PC-9 (cell line): Measurements from ENCODE around the gene HYCC2. TPM values are rescaled to one million over a fixed set of nuclear protein-coding genes. Genes with fewer than 3 reads are reported as not detected.

Source experiments
- BruUV-seq: library from RNA; stranded (reverse); fragments of 400-500 nt; replicated peaks from 2 replicates; lab custom pipeline; 2021; lab: Mats Ljungman, UMichigan
- CTCF ChIA-PET: fragments of 300-600 bp; sonication (Branson Sonifier 250); formaldehyde crosslinking; loops from one replicate; lab custom pipeline; 2022; ENCODE audit warnings: antibody characterized with exemption; lab: Charles Lee
- POLR2A ChIA-PET: fragments of 300-600 bp; sonication (Branson Sonifier 250); formaldehyde crosslinking; loops from one replicate; lab custom pipeline; 2022; ENCODE audit warnings: antibody characterized with exemption; ENCODE audit not compliant: unreplicated experiment; lab: Charles Lee
- DNase-seq, 2 experiments: peaks; one replicate each; pipeline versions ENCODE4 v3.0.0 to v3.0.0-alpha.2; 2015 to 2022; ENCODE audit warnings: mixed read lengths in 1 of 2
- H2AFZ ChIP-seq: fragments of 200-600 bp; sonication (generic); 2 replicates; pipeline ENCODE4 v1.8.1; 2017; ENCODE audit warnings: antibody characterized with exemption
- H3F3A ChIP-seq: fragments of 200-600 bp; sonication (generic); 2 replicates; pipeline ENCODE4 v1.8.1; 2017; ENCODE audit warnings: antibody characterized with exemption, mild to moderate bottlenecking, low read depth; ENCODE audit not compliant: insufficient read depth
- H3K27ac ChIP-seq: fragments of 200-600 bp; sonication (generic); 2 replicates; pipeline ENCODE4 v1.6.1; 2016; ENCODE audit warnings: mixed run types
- H3K27me3 ChIP-seq: fragments of 200-600 bp; sonication (generic); 2 replicates; pipeline ENCODE4 v1.6.1; 2016; ENCODE audit warnings: low read depth, mixed run types; ENCODE audit not compliant: insufficient read depth
- H3K36me3 ChIP-seq: fragments of 200-600 bp; sonication (generic); 2 replicates; pipeline ENCODE4 v1.6.1; 2016; ENCODE audit warnings: low read depth, mixed run types
- H3K4me1 ChIP-seq: fragments of 200-600 bp; sonication (generic); replicated peaks from 2 replicates; pipeline ENCODE4 v1.6.1; 2016; ENCODE audit warnings: mixed run types; ENCODE audit not compliant: insufficient read depth
- H3K4me2 ChIP-seq: fragments of 200-600 bp; sonication (generic); 2 replicates; pipeline ENCODE4 v1.6.1; 2017; ENCODE audit warnings: mixed run types
- H3K4me3 ChIP-seq: fragments of 200-600 bp; sonication (generic); 2 replicates; pipeline ENCODE4 v1.6.1; 2016; ENCODE audit warnings: mixed run types
- H3K79me2 ChIP-seq: fragments of 200-600 bp; sonication (generic); 2 replicates; pipeline ENCODE4 v1.6.1; 2017; ENCODE audit warnings: low read depth, mixed run types
- H3K9me2 ChIP-seq: fragments of 200-600 bp; sonication (generic); 2 replicates; pipeline ENCODE4 v1.8.1; 2017; ENCODE audit warnings: mild to moderate bottlenecking; ENCODE audit not compliant: insufficient read depth
- H3K9me3 ChIP-seq: fragments of 200-600 bp; sonication (generic); 2 replicates; pipeline ENCODE4 v1.8.1; 2016; ENCODE audit warnings: low read depth; ENCODE audit not compliant: insufficient read depth
- H4K20me1 ChIP-seq: fragments of 200-600 bp; sonication (generic); 2 replicates; pipeline ENCODE4 v1.8.1; 2017; ENCODE audit not compliant: insufficient read depth
- EZH2 ChIP-seq: fragments of 200-600 bp; sonication (generic); IDR thresholded peaks from 2 replicates; pipeline ENCODE4 v1.8.0; 2017; ENCODE audit warnings: antibody characterized with exemption, low read depth
- intact Hi-C: fragments of 100-400 bp; cut with micrococcal nuclease; formaldehyde crosslinking; loops from one replicate; pipeline ENCODE4 v1.10.0; 2022; ENCODE audit not compliant: unreplicated experiment
- total RNA-seq: library from RNA; stranded (reverse); gene quantifications from 2 replicates; pipeline ENCODE4 v1.2.3, GENCODE V29; 2021
- TF ChIP-seq, protein P1 (sequence below): fragments of 200-600 bp; sonication (generic); conservative IDR thresholded peaks from 2 replicates; pipeline ENCODE4 v1.6.1; 2017; ENCODE audit warnings: mixed run types, antibody characterized with exemption, mild to moderate bottlenecking, moderate library complexity

HYCC2 gene
- total RNA-seq, 1 experiment from 2014 or later, result 10.7 TPM

DNA sequence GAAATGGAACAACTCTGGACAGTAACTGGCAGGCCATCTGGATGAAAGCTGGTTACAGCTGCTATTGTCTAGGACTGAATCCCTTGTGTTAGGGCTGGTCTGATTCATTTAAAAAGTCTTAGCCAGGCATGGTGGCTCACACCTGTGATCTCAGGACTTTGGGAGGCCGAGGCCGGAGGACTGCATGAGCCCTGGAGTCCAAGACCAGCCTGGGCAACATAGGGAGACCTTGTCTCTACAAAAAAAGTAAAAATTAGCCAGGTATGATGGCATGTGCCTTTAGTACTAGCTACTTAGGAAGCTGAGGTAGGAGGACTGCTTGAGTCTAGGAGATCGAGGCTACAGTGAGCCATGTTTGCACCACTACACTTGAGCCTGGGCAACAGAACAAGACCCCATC lies 29.0 kb upstream of the HYCC2 start:
- H3K27ac ChIP-seq, result no peak overlapping the region
- H3K4me1 ChIP-seq, result no peaks in the 10 kb centered on the region
- no peaks in the 10 kb centered on the region for H3F3A ChIP-seq
- no peaks in the 10 kb centered on the region for H4K20me1 ChIP-seq
- POLR2A ChIA-PET, result no interaction called here
- no peaks in the 10 kb centered on the region for H3K27me3 ChIP-seq
- intact Hi-C loops, result no loop called here
- no TSS peak for BruUV-seq
- H3K36me3 ChIP-seq, result no peaks in the 10 kb centered on the region
- no peaks in the 10 kb centered on the region for H3K9me3 ChIP-seq
- no peak for DNase-seq
- H3K4me3 ChIP-seq, result no peak overlapping the region
- no peak overlapping the region for H3K4me2 ChIP-seq
- H3K9me2 ChIP-seq, result no peaks in the 10 kb centered on the region
- CTCF ChIA-PET, result no interaction called here
- TF ChIP-seq, protein P1, sequence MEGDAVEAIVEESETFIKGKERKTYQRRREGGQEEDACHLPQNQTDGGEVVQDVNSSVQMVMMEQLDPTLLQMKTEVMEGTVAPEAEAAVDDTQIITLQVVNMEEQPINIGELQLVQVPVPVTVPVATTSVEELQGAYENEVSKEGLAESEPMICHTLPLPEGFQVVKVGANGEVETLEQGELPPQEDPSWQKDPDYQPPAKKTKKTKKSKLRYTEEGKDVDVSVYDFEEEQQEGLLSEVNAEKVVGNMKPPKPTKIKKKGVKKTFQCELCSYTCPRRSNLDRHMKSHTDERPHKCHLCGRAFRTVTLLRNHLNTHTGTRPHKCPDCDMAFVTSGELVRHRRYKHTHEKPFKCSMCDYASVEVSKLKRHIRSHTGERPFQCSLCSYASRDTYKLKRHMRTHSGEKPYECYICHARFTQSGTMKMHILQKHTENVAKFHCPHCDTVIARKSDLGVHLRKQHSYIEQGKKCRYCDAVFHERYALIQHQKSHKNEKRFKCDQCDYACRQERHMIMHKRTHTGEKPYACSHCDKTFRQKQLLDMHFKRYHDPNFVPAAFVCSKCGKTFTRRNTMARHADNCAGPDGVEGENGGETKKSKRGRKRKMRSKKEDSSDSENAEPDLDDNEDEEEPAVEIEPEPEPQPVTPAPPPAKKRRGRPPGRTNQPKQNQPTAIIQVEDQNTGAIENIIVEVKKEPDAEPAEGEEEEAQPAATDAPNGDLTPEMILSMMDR, result no peak
- no peak overlapping the region for H2AFZ ChIP-seq
- H3K79me2 ChIP-seq, result no peaks in the 10 kb centered on the region

DNA sequence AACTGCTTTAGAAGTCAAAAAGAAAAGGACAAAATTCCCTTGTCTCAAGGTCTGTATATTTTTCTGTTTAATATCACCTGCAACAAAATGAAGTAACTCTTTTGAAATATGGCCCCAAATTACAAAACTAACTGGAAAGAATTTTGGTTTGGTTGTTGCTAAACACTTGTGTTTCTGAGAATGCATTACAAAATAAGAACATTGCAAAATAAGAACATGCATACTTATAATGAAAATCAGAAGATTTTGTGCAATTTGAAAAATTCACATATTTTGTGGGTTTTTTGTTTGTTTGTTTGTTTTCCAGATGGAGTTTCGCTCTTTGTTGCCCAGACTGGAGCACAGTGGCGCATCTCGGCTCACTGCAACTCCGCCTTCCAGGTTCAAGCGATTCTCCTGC lies 22.1 kb upstream of the HYCC2 start:
- intact Hi-C loops, result no loop called here
- H3F3A ChIP-seq, result no peaks in the 10 kb centered on the region
- H3K4me1 ChIP-seq, result no peaks in the 10 kb centered on the region
- no peaks in the 10 kb centered on the region for H4K20me1 ChIP-seq
- TF ChIP-seq, protein P1, result no peak
- TF ChIP-seq EZH2, result no peak
- H3K27me3 ChIP-seq, result no peaks in the 10 kb centered on the region
- ChIA-PET CTCF (no interaction called here), POLR2A (no interaction called here)
- BruUV-seq, result no TSS peak
- no peaks in the 10 kb centered on the region for H3K9me2 ChIP-seq
- H3K27ac ChIP-seq, result no peak overlapping the region
- no peak overlapping the region for H2AFZ ChIP-seq
- H3K9me3 ChIP-seq, result no peaks in the 10 kb centered on the region
- no peaks in the 10 kb centered on the region for H3K36me3 ChIP-seq
- no peak for DNase-seq
- H3K79me2 ChIP-seq, result no peaks in the 10 kb centered on the region
- H3K4me2 ChIP-seq, result no peak overlapping the region
- H3K4me3 ChIP-seq, result no peak overlapping the region

DNA sequence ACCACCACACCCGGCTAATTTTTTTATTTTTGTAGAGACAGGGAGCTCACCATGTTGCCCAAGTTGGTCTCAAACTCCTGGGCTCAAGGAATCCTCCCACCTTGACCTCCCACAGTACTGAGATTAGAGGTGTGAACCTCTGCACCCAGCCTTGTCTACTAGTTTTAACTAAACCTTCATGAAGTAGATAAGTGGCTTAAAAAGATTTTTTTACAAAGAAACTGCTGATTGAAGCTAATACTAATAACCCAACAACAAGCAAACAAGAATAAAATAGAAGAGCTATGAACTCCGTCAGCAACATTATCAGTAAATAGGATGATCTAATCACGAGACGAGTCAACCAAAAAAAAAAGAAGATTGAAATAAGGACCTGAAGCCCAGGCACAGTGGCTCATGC lies 19.1 kb upstream of the HYCC2 start:
- POLR2A ChIA-PET, result no interaction called here

More for the DNA sequence above, 19.1 kb upstream of the HYCC2 start:
- H3K79me2 ChIP-seq, result no peaks in the 10 kb centered on the region
- no peaks in the 10 kb centered on the region for H3K9me2 ChIP-seq
- H3K4me3 ChIP-seq, result no peak overlapping the region
- intact Hi-C loops, result no loop called here
- H3K4me2 ChIP-seq, result no peak overlapping the region
- no peaks in the 10 kb centered on the region for H3K9me3 ChIP-seq
- no peak overlapping the region for H2AFZ ChIP-seq
- H3K27me3 ChIP-seq, result no peaks in the 10 kb centered on the region
- no peak for DNase-seq
- no peaks in the 10 kb centered on the region for H3K36me3 ChIP-seq
- no peaks in the 10 kb centered on the region for H4K20me1 ChIP-seq
- TF ChIP-seq, protein P1, result no peak
- TF ChIP-seq EZH2, result no peak
- BruUV-seq, result no TSS peak
- no peaks in the 10 kb centered on the region for H3K4me1 ChIP-seq
- CTCF ChIA-PET, result no interaction called here
- H3F3A ChIP-seq, result no peaks in the 10 kb centered on the region
- H3K27ac ChIP-seq, result no peak overlapping the region
